HL-60 (cell line): ENCODE data around the gene SAMD9L.

Source experiments
- GABPA ChIP-seq: IDR thresholded peaks from 2 replicates; pipeline ENCODE4 v1.6.1; 2012; ENCODE audit warnings: low read depth
- POLR2AphosphoS5 ChIP-seq: IDR thresholded peaks from 2 replicates; pipeline ENCODE4 v1.6.1; 2012; ENCODE audit warnings: low read depth
- TF ChIP-seq, protein P1 (sequence below): IDR thresholded peaks from one replicate; pipeline ENCODE4 v1.5.1; 2011; ENCODE audit warnings: low read length, control low read depth, inconsistent platforms; ENCODE audit not compliant: insufficient read depth
- TF ChIP-seq, protein P2 (sequence below): IDR thresholded peaks from 2 replicates; pipeline ENCODE4 v1.6.1; 2012; ENCODE audit warnings: low read depth; ENCODE audit not compliant: insufficient replicate concordance

- TF ChIP-seq, protein P1, sequence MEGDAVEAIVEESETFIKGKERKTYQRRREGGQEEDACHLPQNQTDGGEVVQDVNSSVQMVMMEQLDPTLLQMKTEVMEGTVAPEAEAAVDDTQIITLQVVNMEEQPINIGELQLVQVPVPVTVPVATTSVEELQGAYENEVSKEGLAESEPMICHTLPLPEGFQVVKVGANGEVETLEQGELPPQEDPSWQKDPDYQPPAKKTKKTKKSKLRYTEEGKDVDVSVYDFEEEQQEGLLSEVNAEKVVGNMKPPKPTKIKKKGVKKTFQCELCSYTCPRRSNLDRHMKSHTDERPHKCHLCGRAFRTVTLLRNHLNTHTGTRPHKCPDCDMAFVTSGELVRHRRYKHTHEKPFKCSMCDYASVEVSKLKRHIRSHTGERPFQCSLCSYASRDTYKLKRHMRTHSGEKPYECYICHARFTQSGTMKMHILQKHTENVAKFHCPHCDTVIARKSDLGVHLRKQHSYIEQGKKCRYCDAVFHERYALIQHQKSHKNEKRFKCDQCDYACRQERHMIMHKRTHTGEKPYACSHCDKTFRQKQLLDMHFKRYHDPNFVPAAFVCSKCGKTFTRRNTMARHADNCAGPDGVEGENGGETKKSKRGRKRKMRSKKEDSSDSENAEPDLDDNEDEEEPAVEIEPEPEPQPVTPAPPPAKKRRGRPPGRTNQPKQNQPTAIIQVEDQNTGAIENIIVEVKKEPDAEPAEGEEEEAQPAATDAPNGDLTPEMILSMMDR = no peak
- no peak for TF ChIP-seq POLR2AphosphoS5
- no peak for TF ChIP-seq GABPA
- TF ChIP-seq, protein P2, sequence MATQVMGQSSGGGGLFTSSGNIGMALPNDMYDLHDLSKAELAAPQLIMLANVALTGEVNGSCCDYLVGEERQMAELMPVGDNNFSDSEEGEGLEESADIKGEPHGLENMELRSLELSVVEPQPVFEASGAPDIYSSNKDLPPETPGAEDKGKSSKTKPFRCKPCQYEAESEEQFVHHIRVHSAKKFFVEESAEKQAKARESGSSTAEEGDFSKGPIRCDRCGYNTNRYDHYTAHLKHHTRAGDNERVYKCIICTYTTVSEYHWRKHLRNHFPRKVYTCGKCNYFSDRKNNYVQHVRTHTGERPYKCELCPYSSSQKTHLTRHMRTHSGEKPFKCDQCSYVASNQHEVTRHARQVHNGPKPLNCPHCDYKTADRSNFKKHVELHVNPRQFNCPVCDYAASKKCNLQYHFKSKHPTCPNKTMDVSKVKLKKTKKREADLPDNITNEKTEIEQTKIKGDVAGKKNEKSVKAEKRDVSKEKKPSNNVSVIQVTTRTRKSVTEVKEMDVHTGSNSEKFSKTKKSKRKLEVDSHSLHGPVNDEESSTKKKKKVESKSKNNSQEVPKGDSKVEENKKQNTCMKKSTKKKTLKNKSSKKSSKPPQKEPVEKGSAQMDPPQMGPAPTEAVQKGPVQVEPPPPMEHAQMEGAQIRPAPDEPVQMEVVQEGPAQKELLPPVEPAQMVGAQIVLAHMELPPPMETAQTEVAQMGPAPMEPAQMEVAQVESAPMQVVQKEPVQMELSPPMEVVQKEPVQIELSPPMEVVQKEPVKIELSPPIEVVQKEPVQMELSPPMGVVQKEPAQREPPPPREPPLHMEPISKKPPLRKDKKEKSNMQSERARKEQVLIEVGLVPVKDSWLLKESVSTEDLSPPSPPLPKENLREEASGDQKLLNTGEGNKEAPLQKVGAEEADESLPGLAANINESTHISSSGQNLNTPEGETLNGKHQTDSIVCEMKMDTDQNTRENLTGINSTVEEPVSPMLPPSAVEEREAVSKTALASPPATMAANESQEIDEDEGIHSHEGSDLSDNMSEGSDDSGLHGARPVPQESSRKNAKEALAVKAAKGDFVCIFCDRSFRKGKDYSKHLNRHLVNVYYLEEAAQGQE = no peak
Measured at GRCh38 chr7:93161181-93161762, 13.1 kb upstream of the SAMD9L start.
